Sigmoid colon (tissue), 7 donors: ENCODE results near the gene ZBTB7B. TPM values are rescaled to one million over a fixed set of nuclear protein-coding genes. Genes with fewer than 3 reads are reported as not detected.
A peak's percentile ranks its signal among the peaks of the same experiment; 100 is the strongest.

Source experiments
- DNase-seq: peaks from one replicate; pipeline ENCODE4 v3.0.0-alpha.2; 2019
- H3K27ac ChIP-seq, 4 donors: fragments of 200-600 bp; sonication (generic); one replicate each; pipeline ENCODE4 v1.5.1; 2016 to 2019; ENCODE audit warnings: mild to moderate bottlenecking in 1 of 4
- H3K27me3 ChIP-seq, 3 donors: fragments of 200-600 bp; sonication (generic); one replicate each; pipeline ENCODE4 v1.5.1; 2019; ENCODE audit warnings: mild to moderate bottlenecking in 1 of 3
- H3K36me3 ChIP-seq, 4 donors: fragments of 200-600 bp; sonication (generic); one replicate each; pipeline ENCODE4 v1.5.1; 2016 to 2019
- H3K4me1 ChIP-seq, 4 donors: fragments of 200-600 bp; sonication (generic); one replicate each; pipeline ENCODE4 v1.5.1; 2017 to 2019
- H3K4me3 ChIP-seq, 4 donors: fragments of 200-600 bp; sonication (generic); one replicate each; pipeline ENCODE4 v1.5.1; 2017 to 2019; ENCODE audit warnings: mild to moderate bottlenecking in 2 of 4, moderate library complexity in 1 of 4
- H3K9me3 ChIP-seq, 4 donors: fragments of 200-600 bp in 3 of 4; sonication (generic) in 3 of 4; one replicate each; pipeline versions ENCODE4 v1.5.1 to v1.6.1; 2013 to 2019
- CTCF ChIP-seq, 4 experiments: fragments of 450-650 bp in 3 of 4; fragments of 200-600 bp in 1 of 4; IDR thresholded peaks; one replicate each; pipeline ENCODE4 v1.5.1; 2016 to 2019; ENCODE audit warnings: antibody characterized with exemption in 4 of 4, mild to moderate bottlenecking in 3 of 4, moderate library complexity in 2 of 4
- EP300 ChIP-seq, 4 donors: sonication (generic); formaldehyde crosslinking; IDR thresholded peaks; one replicate each; pipeline ENCODE4 v1.6.1; 2017; ENCODE audit warnings: antibody characterized with exemption in 4 of 4
- POLR2A ChIP-seq, 2 donors: fragments of 450-650 bp; IDR thresholded peaks; one replicate each; pipeline ENCODE4 v1.6.1; 2016; ENCODE audit warnings: antibody characterized with exemption in 2 of 2, mild to moderate bottlenecking in 2 of 2, moderate library complexity in 2 of 2
- POLR2AphosphoS5 ChIP-seq, 4 donors: sonication (generic); formaldehyde crosslinking; IDR thresholded peaks; one replicate each; pipeline ENCODE4 v1.6.1; 2017; ENCODE audit warnings: antibody characterized with exemption in 4 of 4
- WGBS, 2 donors: extraction: QIAGEN DNeasy Blood & Tissue Kit; methylation state at CpG; one replicate each; pipeline ENCODE4 v1.1.7; 2013; 5-methylcytosine and 5-hydroxymethylcytosine counted together
- intact Hi-C: fragments of 100-400 bp; cut with DNase I; formaldehyde crosslinking; loops from one replicate; pipeline ENCODE4 v1.15.1; 2023
- polyA plus RNA-seq, 3 donors: library from polyadenylated mRNA; stranded (reverse); fragments of 200-250 nt; gene quantifications; one replicate each; pipeline ENCODE4 v1.2.3, GENCODE V29; 2013
- total RNA-seq, 4 donors: library from RNA; depleted of rRNA; stranded (reverse); fragments of >200 nt; gene quantifications; one replicate each; pipeline ENCODE4 v1.1.0, GENCODE V29; 2016
- donor health status: healthy with polysubstance abuse.
- donor health status: Bipolar disorder and iron deficiency.
- donor health status: healthy.

The ZBTB7B gene
- total and polyA plus RNA-seq, 7 donors: 24.4 to 342 (median 35.3) TPM

DNA sequence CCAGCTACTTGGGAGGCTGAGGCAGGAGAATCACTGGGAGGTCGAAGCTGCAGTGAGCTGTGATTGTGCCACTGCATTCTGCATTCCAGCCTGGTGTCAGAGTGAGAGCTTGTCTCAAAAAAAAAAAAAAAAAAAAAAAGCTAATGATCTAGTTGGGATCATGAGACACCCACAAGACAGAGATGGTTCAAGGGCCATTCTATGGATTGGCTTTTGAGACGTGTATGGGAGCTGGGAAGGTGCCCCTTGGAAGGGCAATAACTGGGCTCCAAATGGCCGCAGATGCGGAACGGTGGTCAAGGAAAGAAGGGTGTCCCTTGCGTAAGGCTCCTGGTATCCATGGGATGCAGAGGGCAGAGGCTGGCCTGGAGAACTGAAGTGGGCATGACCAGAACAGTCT, 41.8 kb downstream of the ZBTB7B start:
- intact Hi-C loops: no loop called here
- Histone ChIP-seq H3K27me3 (no peaks in the 10 kb centered on the region), H3K4me1 (peaks cover 0 to 9% (median 6%) of the 10 kb centered on the region in 4 donors), H3K27ac (peak overlapping the region in 1 of 4 donors; percentile 18), H3K4me3 (no peak overlapping the region), H3K36me3 (no peaks in the 10 kb centered on the region), H3K9me3 (no peaks in the 10 kb centered on the region)
- DNase-seq: no peak
- TF ChIP-seq CTCF (IDR thresholded peaks at IDR 0.05) (no peak), POLR2A (IDR thresholded peaks at IDR 0.05) (no peak), EP300 (IDR thresholded peaks at IDR 0.05) (no peak), POLR2AphosphoS5 (IDR thresholded peaks at IDR 0.05) (no peak)
- 77 to 84% methylated on average over 6 of the region's 6 CpGs for WGBS, 2 donors

DNA sequence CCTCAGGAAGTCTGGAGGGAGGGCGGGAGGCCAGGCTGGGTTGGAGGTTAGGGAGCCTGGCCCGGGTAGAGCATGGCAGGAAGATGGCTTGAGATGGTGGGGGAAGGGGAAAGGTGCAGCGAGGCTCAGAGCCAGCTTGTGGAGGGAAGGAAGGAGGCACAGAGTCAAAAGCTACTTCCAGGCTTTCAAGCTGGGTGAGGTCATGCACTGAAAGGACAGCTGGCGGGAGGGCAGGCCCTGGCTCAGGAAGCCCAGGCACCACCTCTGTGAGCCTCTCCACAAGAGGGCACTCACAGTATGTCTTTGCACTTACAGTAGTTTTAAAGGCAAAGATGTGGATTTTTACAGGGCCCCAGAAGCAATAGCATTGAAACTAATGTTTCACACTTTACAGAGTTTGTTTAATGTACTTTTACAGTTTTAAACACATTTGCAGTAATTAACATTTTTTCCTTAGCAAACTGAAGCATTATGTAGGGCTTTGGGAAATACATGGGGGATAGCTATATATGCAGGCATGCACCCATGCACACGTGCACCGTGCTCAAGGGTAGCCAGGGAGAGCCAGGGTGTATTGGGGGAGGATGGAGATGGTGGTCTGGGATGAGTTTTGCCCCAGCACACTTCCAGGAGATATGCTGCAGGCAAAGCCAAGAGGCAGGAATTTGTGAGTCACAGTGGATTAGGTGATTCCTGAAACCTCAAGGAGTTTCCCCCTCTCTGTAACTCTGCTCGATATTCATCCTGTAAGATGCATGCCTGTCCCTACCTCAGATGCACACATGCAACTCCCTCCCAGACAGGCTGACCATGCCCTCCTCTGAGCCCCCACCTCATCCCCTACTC, 42.4 kb downstream of the ZBTB7B start:
- TF ChIP-seq CTCF (IDR thresholded peaks at IDR 0.05) (peak; percentile 22 to 73 (median 66)), POLR2A (IDR thresholded peaks at IDR 0.05) (no peak)
- Histone ChIP-seq H3K27me3 (no peaks in the 10 kb centered on the region), H3K27ac (peak overlapping the region in 1 of 4 donors; percentile 18), H3K36me3 (no peaks in the 10 kb centered on the region), H3K9me3 (no peaks in the 10 kb centered on the region), H3K4me3 (no peak overlapping the region), H3K4me1 (peaks cover 0 to 16% (median 12%) of the 10 kb centered on the region in 4 donors)
- peak; percentile 85 for DNase-seq
- intact Hi-C loops: loop anchor here (1.0 kb wide), 1 partner anchor 16 kb away; no protein-coding TSS in a partner anchor
- 46 to 58% methylated on average over 7 of the region's 7 CpGs for WGBS, 2 donors

- WGBS, 2 donors: 79 to 91% methylated on average over 8 of the region's 8 CpGs
- intact Hi-C loops: no loop called here
- no peak for DNase-seq
- TF ChIP-seq EP300 (IDR thresholded peaks at IDR 0.05): no peak
- TF ChIP-seq CTCF (IDR thresholded peaks at IDR 0.05): no peak
- TF ChIP-seq POLR2A (IDR thresholded peaks at IDR 0.05): no peak
- no peak for TF ChIP-seq POLR2AphosphoS5 (IDR thresholded peaks at IDR 0.05)
- Histone ChIP-seq H3K4me3 (no peak overlapping the region), H3K27ac (no peak overlapping the region), H3K27me3 (no peaks in the 10 kb centered on the region), H3K4me1 (peaks cover 0 to 37% (median 28%) of the 10 kb centered on the region in 4 donors), H3K36me3 (peaks cover 0 to 6% (median 0%) of the 10 kb centered on the region in 4 donors), H3K9me3 (no peaks in the 10 kb centered on the region)
Observed at GRCh38 chr1:155048449-155049334, 46.1 kb downstream of the ZBTB7B start.

- peak overlapping the region; percentile 49 to 85 (median 68) for H3K4me3 ChIP-seq
- intact Hi-C loops: loop anchor here (2.0 to 10.0 kb wide), 3 partner anchors 35 to 495 kb away; partner anchors contain the start of genes UBE2Q1 and ZBTB7B
- TF ChIP-seq POLR2AphosphoS5 (IDR thresholded peaks at IDR 0.05): peak in 1 of 4 donors; percentile 30
- TF ChIP-seq POLR2A (IDR thresholded peaks at IDR 0.05): no peak
- no peak for TF ChIP-seq EP300 (IDR thresholded peaks at IDR 0.05)
- no peak for TF ChIP-seq CTCF (IDR thresholded peaks at IDR 0.05)
- H3K9me3 ChIP-seq: no peaks in the 10 kb centered on the region
- H3K27ac ChIP-seq: peak overlapping the region; percentile 92 to 96 (median 92)
- peaks cover 0 to 17% (median 7%) of the 10 kb centered on the region in 4 donors for H3K36me3 ChIP-seq
- WGBS, 2 donors: 10 to 21% methylated on average over 10 of the region's 10 CpGs
- peaks cover 0 to 33% (median 23%) of the 10 kb centered on the region in 4 donors for H3K4me1 ChIP-seq
- DNase-seq: no peak
- H3K27me3 ChIP-seq: no peaks in the 10 kb centered on the region
Observed at GRCh38 chr1:155049651-155050559, 47.3 kb downstream of the ZBTB7B start.
